ENCODE data around the gene ZAP70. TPM values are rescaled to one million over a fixed set of nuclear protein-coding genes. Genes with fewer than 3 reads are reported as not detected.

Gene ZAP70
- total RNA-seq, 1 experiment from 2014 or later = 2.5 TPM

DNA sequence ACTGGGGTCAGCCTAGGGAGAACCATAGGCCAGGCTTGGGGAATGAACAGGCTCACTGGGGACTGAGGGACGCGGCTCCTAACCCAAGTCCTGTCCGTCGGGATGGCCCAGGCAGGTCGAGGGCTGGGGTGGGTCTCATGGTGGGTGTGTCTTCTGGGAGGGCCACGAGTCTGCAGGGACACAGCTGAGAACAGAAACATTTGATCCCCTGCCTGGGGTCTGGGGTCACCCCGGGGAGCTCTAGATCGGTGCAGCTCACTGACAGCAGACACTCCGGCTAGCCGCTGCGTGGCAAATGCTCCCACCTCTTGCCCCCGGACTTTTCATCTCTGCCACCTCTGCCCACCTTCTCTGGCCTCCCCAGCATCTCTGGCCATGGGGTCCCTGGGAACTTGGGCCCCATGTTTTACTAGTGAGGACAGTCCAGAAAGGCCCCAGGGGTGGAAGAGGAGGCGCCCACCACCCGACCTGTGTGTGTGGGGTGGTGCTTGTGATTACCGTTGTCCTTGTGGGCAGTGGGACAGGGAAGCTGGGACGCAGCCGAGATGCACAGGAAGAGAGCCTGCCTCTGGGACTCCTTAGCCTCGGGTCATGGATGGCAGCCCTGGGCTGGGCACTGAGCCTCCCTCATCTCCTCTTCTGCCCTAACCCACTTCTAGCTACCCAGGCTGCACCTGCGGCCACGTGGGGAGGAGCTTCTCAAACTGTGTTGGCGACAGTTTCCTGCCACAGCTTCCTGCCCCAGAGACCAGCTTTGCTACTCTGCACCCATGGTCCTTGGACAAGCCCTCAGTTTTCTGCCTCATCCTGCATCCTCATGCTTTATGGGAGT is 4.9 kb downstream of the ZAP70 start:
- H3K4me3 ChIP-seq (ENCODE audit: insufficient read depth, low read depth, low read length) = no peak overlapping the region

GRCh38 chr2:97718942-97719341 is 5.6 kb downstream of the ZAP70 start:
- no peaks in the 10 kb centered on the region for H3K36me3 ChIP-seq (replicated peaks; ENCODE audit: control insufficient read depth, insufficient read depth, low read length)
- no peak for DNase-seq
- H3K4me3 ChIP-seq (ENCODE audit: insufficient read depth, low read depth, low read length) = no peak overlapping the region
- no peaks in the 10 kb centered on the region for H3K27me3 ChIP-seq (ENCODE audit: control insufficient read depth, insufficient read depth, low read length)

More for the DNA sequence above, 4.9 kb downstream of the ZAP70 start:
- DNase-seq = no peak
- Histone ChIP-seq H3K27me3 (ENCODE audit: control insufficient read depth, insufficient read depth, low read length) (no peaks in the 10 kb centered on the region), H3K36me3 (replicated peaks; ENCODE audit: control insufficient read depth, insufficient read depth, low read length) (no peaks in the 10 kb centered on the region)

DNA sequence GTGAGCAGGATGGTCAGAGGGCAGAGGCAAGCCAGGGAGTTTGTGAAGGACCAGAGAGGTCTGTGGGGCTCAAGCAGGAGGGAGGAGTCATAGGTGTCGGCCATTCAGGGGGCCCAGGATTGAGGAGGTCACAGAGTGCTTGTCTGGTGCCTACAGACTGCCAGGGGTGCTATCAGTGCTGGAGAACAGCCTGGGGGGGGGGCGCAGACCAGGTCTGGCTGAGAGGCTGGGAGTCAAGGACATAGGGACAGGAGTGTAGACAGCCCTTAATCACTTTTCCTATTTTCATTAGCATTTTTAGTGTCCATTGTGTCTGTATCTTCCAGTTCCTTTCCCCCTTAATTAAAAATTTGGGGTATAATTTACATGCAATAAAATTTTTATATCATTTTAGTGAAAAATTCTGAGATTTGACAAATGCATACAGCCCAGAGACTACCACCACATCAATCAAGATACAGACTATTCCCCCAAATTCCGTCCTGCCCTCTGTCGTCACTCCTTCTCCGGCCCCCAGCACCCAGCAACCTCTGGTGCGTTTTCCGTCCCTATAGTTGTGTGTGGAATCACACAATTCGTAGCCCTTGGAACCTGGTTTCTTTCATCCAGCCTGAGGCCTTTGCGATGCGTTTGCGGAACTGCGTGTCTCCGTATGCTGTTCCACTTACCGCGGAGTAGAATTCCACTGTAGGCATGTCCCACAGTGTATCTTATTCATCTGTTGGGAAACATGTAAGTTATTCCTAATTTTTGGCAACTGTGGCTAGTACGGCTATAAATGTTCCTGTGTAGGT is 6.2 kb downstream of the ZAP70 start:
- Histone ChIP-seq H3K36me3 (replicated peaks; ENCODE audit: control insufficient read depth, insufficient read depth, low read length) (no peaks in the 10 kb centered on the region), H3K27me3 (ENCODE audit: control insufficient read depth, insufficient read depth, low read length) (no peaks in the 10 kb centered on the region), H3K4me3 (ENCODE audit: insufficient read depth, low read depth, low read length) (no peak overlapping the region)
- DNase-seq = no peak

DNA sequence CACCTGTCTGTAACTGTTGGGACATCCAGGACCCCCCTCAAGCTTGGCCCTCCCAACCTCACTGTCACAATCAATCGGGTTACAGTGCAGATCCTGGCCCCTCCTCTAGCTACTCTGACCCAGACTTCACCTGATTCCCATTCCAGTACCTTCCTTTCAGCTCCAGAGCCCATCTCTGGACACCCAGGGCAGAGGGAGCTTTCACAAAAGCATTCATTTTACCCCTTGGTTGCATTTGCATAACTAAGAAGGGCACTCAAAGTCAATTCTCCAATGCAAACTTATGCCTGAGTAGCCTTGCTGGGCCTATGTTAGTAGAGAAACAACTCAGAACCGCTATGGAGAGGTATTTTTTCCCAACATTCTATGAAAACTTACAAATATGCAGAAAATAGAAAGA is 7.4 kb downstream of the ZAP70 start:
- DNase-seq = peak; percentile 75
- no peaks in the 10 kb centered on the region for H3K27me3 ChIP-seq (ENCODE audit: control insufficient read depth, insufficient read depth, low read length)
- no peaks in the 10 kb centered on the region for H3K36me3 ChIP-seq (replicated peaks; ENCODE audit: control insufficient read depth, insufficient read depth, low read length)
- H3K4me3 ChIP-seq (ENCODE audit: insufficient read depth, low read depth, low read length) = no peak overlapping the region

DNA sequence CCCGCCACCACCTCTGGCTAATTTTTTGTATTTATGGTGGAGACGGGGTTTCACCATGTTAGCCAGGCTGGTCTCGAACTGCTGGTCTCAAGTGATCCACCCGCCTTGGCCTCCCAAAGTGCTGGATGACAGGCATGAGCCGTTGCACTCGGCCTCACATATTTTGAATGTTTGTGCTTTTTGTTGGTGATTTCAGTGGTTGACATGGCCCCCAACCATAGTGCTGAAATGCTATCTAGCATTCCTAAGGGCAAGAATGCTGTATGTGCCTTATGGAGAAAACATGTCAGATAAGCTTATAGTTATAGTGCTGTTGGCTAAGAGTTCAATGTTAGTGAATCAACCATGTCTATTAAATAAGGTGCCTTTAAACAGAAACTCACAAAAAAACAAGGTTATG is 8.9 kb downstream of the ZAP70 start:
- no peak for DNase-seq
- Histone ChIP-seq H3K36me3 (replicated peaks; ENCODE audit: control insufficient read depth, insufficient read depth, low read length) (no peaks in the 10 kb centered on the region), H3K4me3 (ENCODE audit: insufficient read depth, low read depth, low read length) (no peak overlapping the region), H3K27me3 (ENCODE audit: control insufficient read depth, insufficient read depth, low read length) (no peaks in the 10 kb centered on the region)

- Histone ChIP-seq H3K27me3 (ENCODE audit: control insufficient read depth, insufficient read depth, low read length) (no peaks in the 10 kb centered on the region), H3K4me3 (ENCODE audit: insufficient read depth, low read depth, low read length) (no peak overlapping the region), H3K36me3 (replicated peaks; ENCODE audit: control insufficient read depth, insufficient read depth, low read length) (no peaks in the 10 kb centered on the region)
- DNase-seq = no peak
Measured at GRCh38 chr2:97723156-97724072, 10.0 kb downstream of the ZAP70 start.

GRCh38 chr2:97724073-97724410 is 10.7 kb downstream of the ZAP70 start:
- Histone ChIP-seq H3K4me3 (ENCODE audit: insufficient read depth, low read depth, low read length) (no peak overlapping the region), H3K36me3 (replicated peaks; ENCODE audit: control insufficient read depth, insufficient read depth, low read length) (no peaks in the 10 kb centered on the region), H3K27me3 (ENCODE audit: control insufficient read depth, insufficient read depth, low read length) (no peaks in the 10 kb centered on the region)
- DNase-seq = no peak

DNA sequence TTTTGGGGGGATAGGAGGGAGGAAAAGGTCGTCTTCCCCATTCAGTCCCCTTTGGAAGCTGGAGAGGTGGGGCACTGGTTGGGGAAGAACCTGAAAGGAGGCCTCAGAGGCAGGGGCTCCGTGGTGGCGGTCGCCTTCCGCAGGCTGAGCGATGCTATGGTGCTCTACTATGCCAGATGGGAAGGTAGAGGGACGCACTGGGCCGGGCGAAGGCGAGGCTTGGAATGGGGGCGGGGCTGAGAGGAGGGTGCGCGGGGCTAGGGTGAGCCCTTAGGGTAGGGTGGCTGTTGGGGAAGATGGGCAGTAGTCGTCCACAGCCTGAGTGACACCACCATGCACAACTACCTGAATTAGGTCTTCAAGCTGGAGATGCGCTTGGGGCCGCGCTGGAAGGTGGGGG is 11.1 kb downstream of the ZAP70 start:
- DNase-seq = peak; percentile 54
- H3K27me3 ChIP-seq (ENCODE audit: control insufficient read depth, insufficient read depth, low read length) = no peaks in the 10 kb centered on the region
- H3K36me3 ChIP-seq (replicated peaks; ENCODE audit: control insufficient read depth, insufficient read depth, low read length) = no peaks in the 10 kb centered on the region
- H3K4me3 ChIP-seq (ENCODE audit: insufficient read depth, low read depth, low read length) = no peak overlapping the region

DNA sequence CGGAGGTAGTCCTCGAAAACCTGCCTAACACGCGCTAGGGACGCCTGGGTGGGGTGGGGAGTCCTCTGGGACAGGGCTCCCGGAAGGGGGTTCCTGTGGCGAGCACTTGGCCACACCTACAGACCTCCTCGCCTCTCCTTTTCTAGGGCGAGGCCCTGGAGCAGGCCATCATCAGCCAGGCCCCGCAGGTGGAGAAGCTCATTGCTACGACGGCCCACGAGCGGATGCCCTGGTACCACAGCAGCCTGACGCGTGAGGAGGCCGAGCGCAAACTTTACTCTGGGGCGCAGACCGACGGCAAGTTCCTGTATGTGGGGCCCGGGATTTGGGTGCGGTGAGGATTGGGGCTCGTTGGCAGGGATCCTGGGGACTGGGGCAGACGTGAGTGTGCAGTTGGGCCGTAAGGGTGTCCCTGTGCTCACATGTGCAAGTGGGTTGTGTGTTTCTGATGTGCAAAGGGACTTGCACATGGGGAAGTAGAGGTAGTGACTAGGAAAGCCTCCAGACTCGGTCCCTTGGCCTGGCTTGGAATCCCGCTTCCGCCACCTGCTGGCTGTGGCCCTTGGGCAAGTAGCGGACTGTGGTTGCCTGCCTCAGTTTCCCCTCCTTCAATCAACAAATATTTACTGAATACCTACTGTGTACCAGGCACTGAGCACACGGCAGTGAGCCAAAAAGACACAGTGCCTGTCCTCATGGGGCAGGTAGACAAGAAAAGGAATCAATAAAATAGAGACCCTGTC is 11.7 kb downstream of the ZAP70 start:
- Histone ChIP-seq H3K4me3 (ENCODE audit: insufficient read depth, low read depth, low read length) (no peak overlapping the region), H3K36me3 (replicated peaks; ENCODE audit: control insufficient read depth, insufficient read depth, low read length) (no peaks in the 10 kb centered on the region), H3K27me3 (ENCODE audit: control insufficient read depth, insufficient read depth, low read length) (no peaks in the 10 kb centered on the region)
- DNase-seq = no peak

DNA sequence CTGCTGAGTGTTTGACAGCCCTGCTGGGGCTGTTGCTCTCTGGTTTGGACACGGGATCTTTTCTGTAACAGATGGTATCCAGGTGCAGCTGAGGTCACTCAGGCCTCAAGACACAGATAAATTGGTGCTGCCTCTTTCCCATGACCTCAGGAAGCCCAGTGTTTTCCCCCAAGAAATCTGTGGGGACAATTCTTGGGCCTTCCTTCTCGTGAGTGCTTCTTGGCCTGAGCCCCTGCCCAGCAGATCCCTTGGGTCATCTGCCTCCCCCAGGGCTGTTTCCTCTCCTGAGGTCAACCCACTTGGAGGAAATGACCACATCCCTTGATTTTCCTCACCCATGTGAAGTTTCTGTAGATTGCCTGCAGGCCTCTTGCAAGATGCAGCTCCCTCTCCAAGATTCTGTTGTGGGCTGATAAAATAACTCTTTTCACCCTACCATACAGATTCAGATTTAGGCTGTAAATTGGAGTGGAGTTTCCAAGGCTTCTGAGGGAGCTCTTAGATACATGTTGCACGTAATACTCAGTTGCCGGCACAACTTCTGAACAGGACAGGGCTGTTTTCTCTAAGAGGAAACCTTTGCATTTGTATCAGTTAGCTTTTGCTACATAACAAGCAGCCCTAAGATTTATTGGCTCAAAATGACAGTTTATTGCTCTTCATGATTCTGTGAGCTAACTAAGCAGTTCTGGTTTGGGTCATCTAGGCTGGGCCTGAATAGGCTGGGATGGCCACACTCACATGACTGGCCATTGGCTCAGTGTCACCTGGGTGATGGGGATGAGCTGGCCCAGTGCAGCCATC is 13.1 kb downstream of the ZAP70 start:
- no peaks in the 10 kb centered on the region for H3K27me3 ChIP-seq (ENCODE audit: control insufficient read depth, insufficient read depth, low read length)

DNA sequence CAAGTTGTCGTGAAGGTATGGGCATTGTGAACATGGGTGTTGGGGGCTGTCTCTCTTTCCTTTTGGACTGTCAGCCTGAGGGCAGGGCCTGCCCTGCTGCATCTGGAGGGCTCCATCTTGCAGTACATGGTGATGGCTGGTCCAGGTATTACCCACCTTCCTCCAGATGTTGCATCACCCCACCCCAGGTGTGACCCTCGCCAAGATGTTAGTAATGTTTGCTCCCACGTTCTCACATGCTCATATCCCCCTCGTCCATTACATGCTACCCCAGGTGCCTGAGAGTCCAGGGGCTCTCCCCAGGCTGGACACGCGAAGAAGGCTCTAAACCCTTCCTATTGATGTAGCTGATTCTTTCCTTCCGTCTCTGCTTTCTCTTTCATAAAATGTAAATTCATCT is 13.9 kb downstream of the ZAP70 start:
- H3K27me3 ChIP-seq (ENCODE audit: control insufficient read depth, insufficient read depth, low read length) = no peaks in the 10 kb centered on the region
- DNase-seq = no peak
- H3K4me3 ChIP-seq (ENCODE audit: insufficient read depth, low read depth, low read length) = no peak overlapping the region
- H3K36me3 ChIP-seq (replicated peaks; ENCODE audit: control insufficient read depth, insufficient read depth, low read length) = no peaks in the 10 kb centered on the region

More for the DNA sequence above, 13.1 kb downstream of the ZAP70 start:
- no peak overlapping the region for H3K4me3 ChIP-seq (ENCODE audit: insufficient read depth, low read depth, low read length)
- DNase-seq = no peak
- H3K36me3 ChIP-seq (replicated peaks; ENCODE audit: control insufficient read depth, insufficient read depth, low read length) = no peaks in the 10 kb centered on the region

- Histone ChIP-seq H3K4me3 (ENCODE audit: insufficient read depth, low read depth, low read length) (no peak overlapping the region), H3K36me3 (replicated peaks; ENCODE audit: control insufficient read depth, insufficient read depth, low read length) (no peaks in the 10 kb centered on the region), H3K27me3 (ENCODE audit: control insufficient read depth, insufficient read depth, low read length) (no peaks in the 10 kb centered on the region)
- no peak for DNase-seq
Measured at GRCh38 chr2:97728091-97728731, 14.8 kb downstream of the ZAP70 start.

DNA sequence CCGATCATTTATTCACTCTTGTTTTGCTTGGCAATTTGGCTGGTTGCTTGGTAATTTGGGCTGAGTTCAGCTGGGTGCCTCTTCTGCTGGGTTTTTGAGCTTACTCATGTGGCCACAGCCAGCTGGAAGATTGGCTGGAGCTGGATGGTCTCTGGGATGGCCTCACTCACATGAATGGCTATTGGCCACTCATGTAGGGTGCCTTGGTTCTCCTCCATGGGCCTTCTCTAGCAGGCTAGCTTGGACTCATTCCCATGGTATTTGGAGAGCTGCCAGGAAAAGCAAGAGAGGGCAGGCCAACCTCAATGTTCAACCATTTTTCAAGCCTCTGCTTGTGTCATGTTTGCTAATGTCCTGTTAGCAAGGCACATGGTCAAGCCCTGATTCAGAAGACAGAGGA is 16.9 kb downstream of the ZAP70 start:
- H3K4me3 ChIP-seq (ENCODE audit: insufficient read depth, low read depth, low read length) = no peak overlapping the region
- H3K36me3 ChIP-seq (replicated peaks; ENCODE audit: control insufficient read depth, insufficient read depth, low read length) = no peaks in the 10 kb centered on the region
- H3K27me3 ChIP-seq (ENCODE audit: control insufficient read depth, insufficient read depth, low read length) = no peaks in the 10 kb centered on the region
- DNase-seq = no peak

Measured in H7 (cell line).